Measurements from ENCODE around the gene ARL5C. TPM values are rescaled to one million over a fixed set of nuclear protein-coding genes. Genes with fewer than 3 reads are reported as not detected.

The ARL5C gene
- total RNA-seq, 1 experiment from 2014 or later = not detected

GRCh38 chr17:39144416-39144840 lies 21.5 kb downstream of the ARL5C start:
- peak; percentile 87 for DNase-seq
- H3K4me1 Mint-ChIP-seq (ENCODE audit: low read depth, unreplicated experiment) = peaks cover 11% of the 10 kb centered on the region
- H3K27me3 Mint-ChIP-seq (ENCODE audit: unreplicated experiment) = peaks cover 47% of the 10 kb centered on the region
- CTCF ChIA-PET = interaction anchor here (0.5 to 5.1 kb wide), 14 partner anchors 9 to 1365 kb away, joined by 3 to 41 read pairs (median 5); no protein-coding TSS in a partner anchor
- no peak overlapping the region for H3K27ac Mint-ChIP-seq (ENCODE audit: unreplicated experiment)
- no peaks in the 10 kb centered on the region for H3K9me3 Mint-ChIP-seq (ENCODE audit: low read depth, unreplicated experiment)
- H3K4me3 Mint-ChIP-seq (ENCODE audit: low read depth, unreplicated experiment) = no peak overlapping the region
- no peak for TF ChIP-seq CTCF (IDR thresholded peaks at IDR 0.05; ENCODE audit: unreplicated experiment)
- no peaks in the 10 kb centered on the region for H3K36me3 Mint-ChIP-seq (ENCODE audit: insufficient read depth, unreplicated experiment)
- BruUV-seq (replicated peaks) = no TSS peak
- intact Hi-C loops (cut with micrococcal nuclease; ENCODE audit: unreplicated experiment) = loop anchor here (10.0 kb wide), 1 partner anchor 1990 kb away; no protein-coding TSS in a partner anchor

GRCh38 chr17:39143552-39144093 lies 22.3 kb downstream of the ARL5C start:
- BruUV-seq (replicated peaks) = no TSS peak
- CTCF ChIA-PET = interaction anchor here (0.7 to 5.1 kb wide), 8 partner anchors 8 to 588 kb away, joined by 3 to 41 read pairs (median 8); no protein-coding TSS in a partner anchor
- Mint-ChIP-seq H3K27ac (ENCODE audit: unreplicated experiment) (no peak overlapping the region), H3K27me3 (ENCODE audit: unreplicated experiment) (peaks cover 46% of the 10 kb centered on the region), H3K9me3 (ENCODE audit: low read depth, unreplicated experiment) (no peaks in the 10 kb centered on the region), H3K4me1 (ENCODE audit: low read depth, unreplicated experiment) (peaks cover 11% of the 10 kb centered on the region), H3K4me3 (ENCODE audit: low read depth, unreplicated experiment) (no peak overlapping the region), H3K36me3 (ENCODE audit: insufficient read depth, unreplicated experiment) (no peaks in the 10 kb centered on the region)
- DNase-seq = no peak
- intact Hi-C loops (cut with micrococcal nuclease; ENCODE audit: unreplicated experiment) = loop anchor here (10.0 kb wide), 1 partner anchor 1989 kb away; no protein-coding TSS in a partner anchor
- TF ChIP-seq CTCF (IDR thresholded peaks at IDR 0.05; ENCODE audit: unreplicated experiment) = no peak

GRCh38 chr17:39141915-39142664 lies 23.9 kb downstream of the ARL5C start:
- no TSS peak for BruUV-seq (replicated peaks)
- CTCF ChIA-PET = interaction anchor here (1.2 kb wide), 1 partner anchor 12 kb away, joined by 3 read pairs; no protein-coding TSS in a partner anchor
- Mint-ChIP-seq H3K9me3 (ENCODE audit: low read depth, unreplicated experiment) (no peaks in the 10 kb centered on the region), H3K4me1 (ENCODE audit: low read depth, unreplicated experiment) (peaks cover 11% of the 10 kb centered on the region), H3K27me3 (ENCODE audit: unreplicated experiment) (peaks cover 46% of the 10 kb centered on the region), H3K27ac (ENCODE audit: unreplicated experiment) (no peak overlapping the region), H3K4me3 (ENCODE audit: low read depth, unreplicated experiment) (no peak overlapping the region), H3K36me3 (ENCODE audit: insufficient read depth, unreplicated experiment) (no peaks in the 10 kb centered on the region)
- DNase-seq = no peak
- TF ChIP-seq CTCF (IDR thresholded peaks at IDR 0.05; ENCODE audit: unreplicated experiment) = no peak
- intact Hi-C loops (cut with micrococcal nuclease; ENCODE audit: unreplicated experiment) = loop anchor here (10.0 kb wide), 1 partner anchor 1987 kb away; no protein-coding TSS in a partner anchor

- Mint-ChIP-seq H3K4me1 (ENCODE audit: low read depth, unreplicated experiment) (peaks cover 11% of the 10 kb centered on the region), H3K27ac (ENCODE audit: unreplicated experiment) (no peak overlapping the region), H3K4me3 (ENCODE audit: low read depth, unreplicated experiment) (no peak overlapping the region), H3K9me3 (ENCODE audit: low read depth, unreplicated experiment) (no peaks in the 10 kb centered on the region), H3K27me3 (ENCODE audit: unreplicated experiment) (peaks cover 51% of the 10 kb centered on the region), H3K36me3 (ENCODE audit: insufficient read depth, unreplicated experiment) (no peaks in the 10 kb centered on the region)
- no TSS peak for BruUV-seq (replicated peaks)
- DNase-seq = no peak
- TF ChIP-seq CTCF (IDR thresholded peaks at IDR 0.05; ENCODE audit: unreplicated experiment) = no peak
- CTCF ChIA-PET = interaction anchor here (1.2 kb wide), 1 partner anchor 13 kb away, joined by 3 read pairs; no protein-coding TSS in a partner anchor
- intact Hi-C loops (cut with micrococcal nuclease; ENCODE audit: unreplicated experiment) = loop anchor here (10.0 kb wide), 1 partner anchor 1986 kb away; no protein-coding TSS in a partner anchor
Measured at GRCh38 chr17:39141294-39141693, 24.7 kb downstream of the ARL5C start.

All from Calu3 (cell line).